Brain pericyte (primary cell): ENCODE data around the gene ARAF.

Experiments used
- DNase-seq: peaks from one replicate; pipeline ENCODE4 v3.0.0-alpha.2; 2012; ENCODE audit warnings: low read depth, low spot score

Gene ARAF

DNA sequence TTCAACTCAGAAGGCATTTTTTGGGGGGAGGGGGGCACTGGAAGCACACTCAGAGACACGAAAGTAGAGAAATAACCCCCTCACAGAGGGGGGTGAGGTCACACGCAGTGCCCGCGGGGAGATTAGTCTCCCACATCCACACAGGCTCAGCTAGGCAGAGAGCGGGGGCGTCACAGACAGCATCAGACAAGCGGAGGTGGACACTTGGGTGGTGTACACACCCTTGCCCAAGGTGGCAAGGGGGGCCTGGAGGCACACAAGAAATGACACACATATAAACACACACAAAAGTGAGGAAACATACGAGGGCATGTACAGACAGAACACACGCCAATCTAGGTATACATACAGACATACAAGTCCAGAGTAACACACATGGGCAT, 59.3 kb downstream of the ARAF start:
- no peak for DNase-seq
